NCI-H1436 treated with DMSO at 0.1 percent for 48 hours (cell line): ENCODE measurements around the gene RBP5.
"Not testable (repeated sequence)": the region's sequence is repeated elsewhere in the genome, so short reads cannot be mapped to it uniquely, and the experiment has no call there.

Experiments used
- DNase-seq: peaks from one replicate; lab custom pipeline; 2025; lab: John Stamatoyannopoulos, UW

RBP5 gene

GRCh38 chr12:7122811-7123769, 5.6 kb downstream of the RBP5 start:
- DNase-seq = no peak

- DNase-seq = no peak
Measured at GRCh38 chr12:7121324-7121723, 7.4 kb downstream of the RBP5 start.

- DNase-seq = no peak
Measured at GRCh38 chr12:7120166-7120565, 8.5 kb downstream of the RBP5 start.

- DNase-seq = no peak
Measured at GRCh38 chr12:7118881-7119280, 9.8 kb downstream of the RBP5 start.

GRCh38 chr12:7117670-7118069, 11.0 kb downstream of the RBP5 start:
- DNase-seq = no peak

GRCh38 chr12:7116916-7117315, 11.8 kb downstream of the RBP5 start:
- no peak for DNase-seq

- DNase-seq = no peak
Measured at GRCh38 chr12:7116196-7116595, 12.5 kb downstream of the RBP5 start.

- DNase-seq = no peak
Measured at GRCh38 chr12:7114851-7115250, 13.8 kb downstream of the RBP5 start.

- DNase-seq = no peak
Measured at GRCh38 chr12:7114008-7114407, 14.7 kb downstream of the RBP5 start.

GRCh38 chr12:7113389-7113871, 15.3 kb downstream of the RBP5 start:
- no peak for DNase-seq

GRCh38 chr12:7112041-7112440, 16.6 kb downstream of the RBP5 start:
- DNase-seq = no peak

- no peak for DNase-seq
Measured at GRCh38 chr12:7110661-7111060, 18.0 kb downstream of the RBP5 start.

- no peak for DNase-seq
Measured at GRCh38 chr12:7109572-7109920, 19.1 kb downstream of the RBP5 start.

GRCh38 chr12:7108796-7109571, 19.7 kb downstream of the RBP5 start, which contains the start of gene C1RL:
Gene C1RL, minus strand, starts transcription at chr12:7109214. Its CDS starts 34 bp downstream, at chr12:7109180.
- DNase-seq = peak; percentile 61

GRCh38 chr12:7108003-7108795, 20.5 kb downstream of the RBP5 start:
- DNase-seq = no peak

- DNase-seq = no peak
Measured at GRCh38 chr12:7107636-7108002, 21.1 kb downstream of the RBP5 start.

- not testable (repeated sequence) for DNase-seq
Measured at GRCh38 chr12:7107181-7107580, 21.5 kb downstream of the RBP5 start.

GRCh38 chr12:7106082-7106481, 22.6 kb downstream of the RBP5 start:
- no peak for DNase-seq

GRCh38 chr12:7103837-7104584, 24.7 kb downstream of the RBP5 start:
- no peak for DNase-seq

GRCh38 chr12:7102582-7102981, 26.1 kb downstream of the RBP5 start:
- no peak for DNase-seq

GRCh38 chr12:7101694-7102131, 27.0 kb downstream of the RBP5 start:
- DNase-seq = no peak
